AG04450 (cell line): ENCODE results near the gene MALRD1. TPM values are rescaled to one million over a fixed set of nuclear protein-coding genes. Genes with fewer than 3 reads are reported as not detected.
A peak's percentile ranks its signal among the peaks of the same experiment; 100 is the strongest.

Experiments
- CTCF ChIA-PET: fragments of 300-600, 350-600 bp; formaldehyde crosslinking; extraction: SDS; loops from one replicate; lab custom pipeline; 2022; ENCODE audit warnings: antibody characterized with exemption, inconsistent platforms; lab: Charles Lee
- POLR2A ChIA-PET: fragments of 350-600 bp; formaldehyde crosslinking; extraction: SDS; loops from one replicate; lab custom pipeline; 2021; ENCODE audit warnings: antibody characterized with exemption, inconsistent platforms; lab: Yijun Ruan, JAX
- DNase-seq: peaks from one replicate; pipeline ENCODE4 v3.0.0-alpha.2; 2011; ENCODE audit warnings: low read depth, low spot score
- H3K27ac ChIP-seq: one replicate; pipeline ENCODE4 v1.5.1; 2012; ENCODE audit warnings: low read depth, low read length, control low read depth
- H3K27me3 ChIP-seq: one replicate; pipeline ENCODE4 v1.6.0; 2012; ENCODE audit warnings: low read length; ENCODE audit not compliant: control insufficient read depth, insufficient read depth
- H3K4me3 ChIP-seq: 2 replicates; pipeline ENCODE4 v1.5.1; 2011; ENCODE audit warnings: mild to moderate bottlenecking, low read depth, low read length, control low read depth
- H3K9me3 ChIP-seq: 2 replicates; pipeline ENCODE4 v1.5.1; 2012; ENCODE audit warnings: low read length; ENCODE audit not compliant: control insufficient read depth, insufficient read depth
- CTCF ChIP-seq: IDR thresholded peaks from 2 replicates; pipeline ENCODE4 v1.5.1; 2011; ENCODE audit warnings: low read depth, low read length, control low read depth, inconsistent platforms
- polyA minus RNA-seq: library from RNA; depleted of rRNA, polyadenylated mRNA; stranded (reverse); fragments of >200 nt; gene quantifications from 2 replicates; pipeline ENCODE4 v1.2.3, GENCODE V29; 2011; rRNA and poly(A)+ RNA removed
- polyA plus RNA-seq: library from polyadenylated mRNA; depleted of rRNA; stranded (reverse); fragments of >200 nt; gene quantifications from 2 replicates; pipeline ENCODE4 v1.2.3, GENCODE V29; 2011; rRNA removed

The MALRD1 gene
- 2.1 and 2.4 TPM in 2 replicates for polyA plus RNA-seq
- polyA minus RNA-seq: 7.4 and 9.1 TPM in 2 replicates

- ChIA-PET CTCF (interaction anchor here (0.5 kb wide), 1 partner anchor 19 kb away, joined by 5 read pairs; no protein-coding TSS in a partner anchor), POLR2A (no interaction called here)
- Histone ChIP-seq H3K4me3 (no peak within 1 kb of the TSS), H3K27ac (no peak within 1 kb of the TSS), H3K27me3 (no peaks in the 10 kb centered on the region), H3K9me3 (no peaks in the 10 kb centered on the region)
- no peak for DNase-seq
- TF ChIP-seq CTCF: no peak
These were observed at the start of gene MALRD1 for GRCh38 chr10:19048489-19048888. MALRD1 (plus strand) TSS chr10:19048801; CDS start chr10:19048939, 138 bp downstream.

- no peak for TF ChIP-seq CTCF
- DNase-seq: no peak
- ChIA-PET POLR2A (no interaction called here), CTCF (no interaction called here)
- Histone ChIP-seq H3K9me3 (no peaks in the 10 kb centered on the region), H3K27me3 (no peaks in the 10 kb centered on the region), H3K27ac (no peak overlapping the region), H3K4me3 (no peak overlapping the region)
These were observed 45.3 kb upstream of the MALRD1 start for GRCh38 chr10:19003341-19003740.

- peaks cover 3% of the 10 kb centered on the region; the same call in 1 of the 2 replicates for H3K9me3 ChIP-seq
These were observed 36.5 kb upstream of the MALRD1 start for GRCh38 chr10:19012111-19012510.

GRCh38 chr10:19014034-19014433, 34.6 kb upstream of the MALRD1 start:
- Histone ChIP-seq H3K27me3 (no peaks in the 10 kb centered on the region), H3K9me3 (peaks cover 3% of the 10 kb centered on the region; the same call in 1 of the 2 replicates), H3K4me3 (no peak overlapping the region), H3K27ac (no peak overlapping the region)
- DNase-seq: peak; percentile 85
- ChIA-PET CTCF (no interaction called here), POLR2A (no interaction called here)
- TF ChIP-seq CTCF: no peak

More at GRCh38 chr10:19012111-19012510, 36.5 kb upstream of the MALRD1 start:
- CTCF ChIA-PET: interaction anchor here (0.5 to 0.6 kb wide), 2 partner anchors 57 to 130 kb away, joined by 3 read pairs; no protein-coding TSS in a partner anchor
- no peak for TF ChIP-seq CTCF
- Histone ChIP-seq H3K27ac (no peak overlapping the region), H3K27me3 (no peaks in the 10 kb centered on the region), H3K4me3 (no peak overlapping the region)
- DNase-seq: no peak
- POLR2A ChIA-PET: no interaction called here

GRCh38 chr10:19014498-19014897, 34.1 kb upstream of the MALRD1 start:
- no peaks in the 10 kb centered on the region for H3K27me3 ChIP-seq
- H3K27ac ChIP-seq: no peak overlapping the region
- ChIA-PET CTCF (no interaction called here), POLR2A (no interaction called here)
- H3K4me3 ChIP-seq: no peak overlapping the region
- no peak for DNase-seq
- H3K9me3 ChIP-seq: peaks cover 3% of the 10 kb centered on the region; the same call in 1 of the 2 replicates
- no peak for TF ChIP-seq CTCF
